SK-N-SH treated with all-trans-retinoic acid at 6 μM for 48 hours (cell line): Measurements from ENCODE around the gene NPR3.

ENCODE experiments used
- ATAC-seq: fragments of 200-7000 bp; cut with Tn5 transposase; 3 replicates; pipeline ENCODE4 v1.9.1; 2020; ENCODE audit warnings: mild to moderate bottlenecking, moderate library complexity
- ARNTL ChIP-seq: fragments of 450-650 bp; formaldehyde crosslinking; IDR thresholded peaks from 2 replicates; pipeline ENCODE4 v1.5.0; 2020; ENCODE audit warnings: low read depth, mild to moderate bottlenecking, moderate library complexity, borderline replicate concordance
- BACH2 ChIP-seq: fragments of 250-450 bp; sonication (Bioruptor Pico); IDR thresholded peaks from 2 replicates; pipeline ENCODE4 v1.9.0; 2021; ENCODE audit warnings: mild to moderate bottlenecking, borderline replicate concordance
- ESRRG ChIP-seq: fragments of 250-450 bp; sonication (Bioruptor Pico); IDR thresholded peaks from 2 replicates; pipeline ENCODE4 v1.6.1; 2021; ENCODE audit warnings: mild to moderate bottlenecking
- ISL1 ChIP-seq: fragments of 250-450 bp; sonication (Bioruptor Pico); IDR thresholded peaks from 2 replicates; pipeline ENCODE4 v2.1.2; 2022; ENCODE audit warnings: mild to moderate bottlenecking, moderate library complexity
- OSR1 ChIP-seq: fragments of 250-450 bp; sonication (Bioruptor Pico); IDR thresholded peaks from 2 replicates; pipeline ENCODE4 v1.8.0; 2022; ENCODE audit warnings: moderate library complexity, mild to moderate bottlenecking, inconsistent platforms
- PPARA ChIP-seq: fragments of 250-450 bp; sonication (Bioruptor Pico); IDR thresholded peaks from 2 replicates; pipeline ENCODE4 v1.5.0; 2020; ENCODE audit warnings: mild to moderate bottlenecking, borderline replicate concordance
- RARB ChIP-seq: fragments of 250-450 bp; sonication (Bioruptor Pico); IDR thresholded peaks from 2 replicates; pipeline ENCODE4 v1.8.0; 2021; ENCODE audit warnings: mild to moderate bottlenecking, moderate library complexity
- SNAI2 ChIP-seq: fragments of 250-450 bp; sonication (Bioruptor Pico); IDR thresholded peaks from 2 replicates; pipeline ENCODE4 v1.5.0; 2020; ENCODE audit warnings: mild to moderate bottlenecking, moderate library complexity
- TCF4 ChIP-seq: fragments of 250-450 bp; sonication (Bioruptor Pico); IDR thresholded peaks from 2 replicates; pipeline ENCODE4 v1.8.0; 2021; ENCODE audit warnings: mild to moderate bottlenecking, moderate library complexity, borderline replicate concordance
- TOX ChIP-seq: fragments of 250-450 bp; sonication (Bioruptor Pico); IDR thresholded peaks from 2 replicates; pipeline ENCODE4 v1.8.0; 2021; ENCODE audit warnings: mild to moderate bottlenecking, moderate library complexity, borderline replicate concordance
- ZFP3 ChIP-seq: fragments of 250-450 bp; sonication (Bioruptor Pico); IDR thresholded peaks from 2 replicates; pipeline ENCODE4 v1.5.0; 2020; ENCODE audit warnings: mild to moderate bottlenecking, moderate library complexity
- ZFP30 ChIP-seq: fragments of 450-650 bp; formaldehyde crosslinking; IDR thresholded peaks from 2 replicates; pipeline ENCODE4 v1.5.0; 2022; ENCODE audit warnings: mild to moderate bottlenecking, moderate library complexity
- ZNF565 ChIP-seq: fragments of 450-650 bp; formaldehyde crosslinking; conservative IDR thresholded peaks from 2 replicates; pipeline ENCODE4 v1.5.0; 2020; ENCODE audit warnings: low read depth, mild to moderate bottlenecking, moderate library complexity
- ZNF70 ChIP-seq: fragments of 450-650 bp; formaldehyde crosslinking; IDR thresholded peaks from 2 replicates; pipeline ENCODE4 v1.5.0; 2020; ENCODE audit warnings: mild to moderate bottlenecking, moderate library complexity
- TF ChIP-seq, protein P1 (sequence below): fragments of 250-450 bp; sonication (Bioruptor Pico); IDR thresholded peaks from 2 replicates; pipeline ENCODE4 v1.5.0; 2020; ENCODE audit warnings: mild to moderate bottlenecking, moderate library complexity
- TF ChIP-seq, protein P2 (sequence below): fragments of 250-450 bp; sonication (Bioruptor Pico); IDR thresholded peaks from 2 replicates; pipeline ENCODE4 v1.5.1; 2021; ENCODE audit warnings: mild to moderate bottlenecking, moderate library complexity
- TF ChIP-seq, protein P3 (sequence below): fragments of 250-450 bp; sonication (Bioruptor Pico); IDR thresholded peaks from 2 replicates; pipeline ENCODE4 v1.8.0; 2020; ENCODE audit warnings: mild to moderate bottlenecking, moderate library complexity, borderline replicate concordance
- TF ChIP-seq, protein P4 (sequence below): fragments of 250-450 bp; sonication (Bioruptor Pico); IDR thresholded peaks from 2 replicates; pipeline ENCODE4 v1.8.0; 2021; ENCODE audit warnings: low read depth, mild to moderate bottlenecking, moderate library complexity, borderline replicate concordance
- TF ChIP-seq, protein P5 (sequence below): fragments of 250-450 bp; sonication (Bioruptor Pico); IDR thresholded peaks from 2 replicates; pipeline ENCODE4 v1.5.1; 2020; ENCODE audit warnings: low read depth, mild to moderate bottlenecking, moderate library complexity

Gene NPR3

DNA sequence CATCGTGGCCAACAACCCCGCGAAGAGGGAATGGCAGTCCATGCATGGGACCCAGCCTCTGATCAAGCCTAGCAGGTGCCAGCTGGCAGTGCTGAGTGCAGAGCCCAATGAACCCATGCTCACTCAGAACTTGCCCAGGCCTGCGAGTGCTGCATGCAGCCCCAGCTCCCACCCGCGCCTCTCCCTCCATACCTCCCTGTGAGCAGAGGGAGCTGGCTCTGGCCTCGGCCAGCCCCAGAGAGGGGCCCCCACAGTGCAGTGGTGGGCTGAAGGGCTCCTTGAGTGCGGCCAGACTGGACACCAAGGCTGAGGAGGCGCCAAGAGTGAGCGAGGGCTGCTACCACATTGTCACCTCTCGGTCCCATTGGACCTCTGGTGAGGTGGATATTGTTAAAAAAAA is 32.6 kb upstream of the NPR3 start (continued):
- no peak for TF ChIP-seq ZNF565 (CRISPR knock-in tag)
- no peak for TF ChIP-seq BACH2
- TF ChIP-seq ZFP30 (CRISPR knock-in tag), result no peak
- no peak for TF ChIP-seq SNAI2 (CRISPR knock-in tag)
- TF ChIP-seq ZFP3 (CRISPR knock-in tag), result no peak
- TF ChIP-seq ZNF70 (CRISPR knock-in tag), result no peak
- TF ChIP-seq OSR1 (CRISPR knock-in tag), result no peak
- TF ChIP-seq, protein P1, sequence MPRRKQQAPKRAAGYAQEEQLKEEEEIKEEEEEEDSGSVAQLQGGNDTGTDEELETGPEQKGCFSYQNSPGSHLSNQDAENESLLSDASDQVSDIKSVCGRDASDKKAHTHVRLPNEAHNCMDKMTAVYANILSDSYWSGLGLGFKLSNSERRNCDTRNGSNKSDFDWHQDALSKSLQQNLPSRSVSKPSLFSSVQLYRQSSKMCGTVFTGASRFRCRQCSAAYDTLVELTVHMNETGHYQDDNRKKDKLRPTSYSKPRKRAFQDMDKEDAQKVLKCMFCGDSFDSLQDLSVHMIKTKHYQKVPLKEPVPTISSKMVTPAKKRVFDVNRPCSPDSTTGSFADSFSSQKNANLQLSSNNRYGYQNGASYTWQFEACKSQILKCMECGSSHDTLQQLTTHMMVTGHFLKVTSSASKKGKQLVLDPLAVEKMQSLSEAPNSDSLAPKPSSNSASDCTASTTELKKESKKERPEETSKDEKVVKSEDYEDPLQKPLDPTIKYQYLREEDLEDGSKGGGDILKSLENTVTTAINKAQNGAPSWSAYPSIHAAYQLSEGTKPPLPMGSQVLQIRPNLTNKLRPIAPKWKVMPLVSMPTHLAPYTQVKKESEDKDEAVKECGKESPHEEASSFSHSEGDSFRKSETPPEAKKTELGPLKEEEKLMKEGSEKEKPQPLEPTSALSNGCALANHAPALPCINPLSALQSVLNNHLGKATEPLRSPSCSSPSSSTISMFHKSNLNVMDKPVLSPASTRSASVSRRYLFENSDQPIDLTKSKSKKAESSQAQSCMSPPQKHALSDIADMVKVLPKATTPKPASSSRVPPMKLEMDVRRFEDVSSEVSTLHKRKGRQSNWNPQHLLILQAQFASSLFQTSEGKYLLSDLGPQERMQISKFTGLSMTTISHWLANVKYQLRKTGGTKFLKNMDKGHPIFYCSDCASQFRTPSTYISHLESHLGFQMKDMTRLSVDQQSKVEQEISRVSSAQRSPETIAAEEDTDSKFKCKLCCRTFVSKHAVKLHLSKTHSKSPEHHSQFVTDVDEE (CRISPR knock-in tag), result no peak
- no peak for TF ChIP-seq TOX (CRISPR knock-in tag)
- TF ChIP-seq RARB (CRISPR knock-in tag), result no peak
- no peak for TF ChIP-seq ESRRG
- TF ChIP-seq ARNTL, result no peak

DNA sequence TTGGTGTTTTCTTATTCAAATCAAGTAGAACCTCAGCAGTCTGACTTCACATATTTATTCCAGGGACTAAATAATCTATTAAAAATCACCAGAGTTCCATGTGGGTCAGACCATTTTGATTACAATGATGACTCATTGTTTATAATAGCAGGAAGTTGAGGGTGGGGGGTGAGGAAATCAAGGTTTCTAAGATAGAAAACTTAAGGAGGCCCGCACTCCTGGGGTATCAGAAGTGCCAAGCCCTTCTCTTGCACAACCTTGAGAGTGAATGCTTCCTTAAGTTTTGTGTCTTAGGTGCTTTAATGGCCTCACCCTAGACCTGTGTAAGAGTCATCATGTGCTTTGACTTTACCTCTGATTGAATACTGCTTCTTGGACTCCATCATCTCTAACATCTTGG is 31.9 kb upstream of the NPR3 start:
- TF ChIP-seq, protein P2, sequence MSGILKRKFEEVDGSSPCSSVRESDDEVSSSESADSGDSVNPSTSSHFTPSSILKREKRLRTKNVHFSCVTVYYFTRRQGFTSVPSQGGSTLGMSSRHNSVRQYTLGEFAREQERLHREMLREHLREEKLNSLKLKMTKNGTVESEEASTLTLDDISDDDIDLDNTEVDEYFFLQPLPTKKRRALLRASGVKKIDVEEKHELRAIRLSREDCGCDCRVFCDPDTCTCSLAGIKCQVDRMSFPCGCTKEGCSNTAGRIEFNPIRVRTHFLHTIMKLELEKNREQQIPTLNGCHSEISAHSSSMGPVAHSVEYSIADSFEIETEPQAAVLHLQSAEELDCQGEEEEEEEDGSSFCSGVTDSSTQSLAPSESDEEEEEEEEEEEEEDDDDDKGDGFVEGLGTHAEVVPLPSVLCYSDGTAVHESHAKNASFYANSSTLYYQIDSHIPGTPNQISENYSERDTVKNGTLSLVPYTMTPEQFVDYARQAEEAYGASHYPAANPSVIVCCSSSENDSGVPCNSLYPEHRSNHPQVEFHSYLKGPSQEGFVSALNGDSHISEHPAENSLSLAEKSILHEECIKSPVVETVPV (CRISPR knock-in tag), result no peak
- TF ChIP-seq TCF4 (CRISPR knock-in tag), result no peak
- TF ChIP-seq PPARA (CRISPR knock-in tag), result no peak
- TF ChIP-seq, protein P3, sequence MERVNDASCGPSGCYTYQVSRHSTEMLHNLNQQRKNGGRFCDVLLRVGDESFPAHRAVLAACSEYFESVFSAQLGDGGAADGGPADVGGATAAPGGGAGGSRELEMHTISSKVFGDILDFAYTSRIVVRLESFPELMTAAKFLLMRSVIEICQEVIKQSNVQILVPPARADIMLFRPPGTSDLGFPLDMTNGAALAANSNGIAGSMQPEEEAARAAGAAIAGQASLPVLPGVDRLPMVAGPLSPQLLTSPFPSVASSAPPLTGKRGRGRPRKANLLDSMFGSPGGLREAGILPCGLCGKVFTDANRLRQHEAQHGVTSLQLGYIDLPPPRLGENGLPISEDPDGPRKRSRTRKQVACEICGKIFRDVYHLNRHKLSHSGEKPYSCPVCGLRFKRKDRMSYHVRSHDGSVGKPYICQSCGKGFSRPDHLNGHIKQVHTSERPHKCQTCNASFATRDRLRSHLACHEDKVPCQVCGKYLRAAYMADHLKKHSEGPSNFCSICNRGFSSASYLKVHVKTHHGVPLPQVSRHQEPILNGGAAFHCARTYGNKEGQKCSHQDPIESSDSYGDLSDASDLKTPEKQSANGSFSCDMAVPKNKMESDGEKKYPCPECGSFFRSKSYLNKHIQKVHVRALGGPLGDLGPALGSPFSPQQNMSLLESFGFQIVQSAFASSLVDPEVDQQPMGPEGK (CRISPR knock-in tag), result no peak
- TF ChIP-seq SNAI2 (CRISPR knock-in tag), result no peak
- no peak for TF ChIP-seq ARNTL
- TF ChIP-seq, protein P4, sequence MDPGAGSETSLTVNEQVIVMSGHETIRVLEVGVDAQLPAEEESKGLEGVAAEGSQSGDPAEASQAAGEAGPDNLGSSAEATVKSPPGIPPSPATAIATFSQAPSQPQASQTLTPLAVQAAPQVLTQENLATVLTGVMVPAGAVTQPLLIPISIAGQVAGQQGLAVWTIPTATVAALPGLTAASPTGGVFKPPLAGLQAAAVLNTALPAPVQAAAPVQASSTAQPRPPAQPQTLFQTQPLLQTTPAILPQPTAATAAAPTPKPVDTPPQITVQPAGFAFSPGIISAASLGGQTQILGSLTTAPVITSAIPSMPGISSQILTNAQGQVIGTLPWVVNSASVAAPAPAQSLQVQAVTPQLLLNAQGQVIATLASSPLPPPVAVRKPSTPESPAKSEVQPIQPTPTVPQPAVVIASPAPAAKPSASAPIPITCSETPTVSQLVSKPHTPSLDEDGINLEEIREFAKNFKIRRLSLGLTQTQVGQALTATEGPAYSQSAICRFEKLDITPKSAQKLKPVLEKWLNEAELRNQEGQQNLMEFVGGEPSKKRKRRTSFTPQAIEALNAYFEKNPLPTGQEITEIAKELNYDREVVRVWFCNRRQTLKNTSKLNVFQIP, result no peak
- no peak for TF ChIP-seq ISL1
- TF ChIP-seq ZNF565 (CRISPR knock-in tag), result no peak
- TF ChIP-seq OSR1 (CRISPR knock-in tag), result no peak
- no peak for TF ChIP-seq BACH2
- no peak for TF ChIP-seq TOX (CRISPR knock-in tag)
- TF ChIP-seq, protein P5, sequence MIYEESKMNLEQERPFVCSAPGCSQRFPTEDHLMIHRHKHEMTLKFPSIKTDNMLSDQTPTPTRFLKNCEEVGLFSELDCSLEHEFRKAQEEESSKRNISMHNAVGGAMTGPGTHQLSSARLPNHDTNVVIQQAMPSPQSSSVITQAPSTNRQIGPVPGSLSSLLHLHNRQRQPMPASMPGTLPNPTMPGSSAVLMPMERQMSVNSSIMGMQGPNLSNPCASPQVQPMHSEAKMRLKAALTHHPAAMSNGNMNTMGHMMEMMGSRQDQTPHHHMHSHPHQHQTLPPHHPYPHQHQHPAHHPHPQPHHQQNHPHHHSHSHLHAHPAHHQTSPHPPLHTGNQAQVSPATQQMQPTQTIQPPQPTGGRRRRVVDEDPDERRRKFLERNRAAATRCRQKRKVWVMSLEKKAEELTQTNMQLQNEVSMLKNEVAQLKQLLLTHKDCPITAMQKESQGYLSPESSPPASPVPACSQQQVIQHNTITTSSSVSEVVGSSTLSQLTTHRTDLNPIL (CRISPR knock-in tag), result no peak
- TF ChIP-seq ESRRG, result no peak
- TF ChIP-seq ZNF70 (CRISPR knock-in tag), result no peak
- TF ChIP-seq, protein P1 (CRISPR knock-in tag), result no peak
- no peak for ATAC-seq
